ENCODE results near the gene FIS1.
A peak's percentile ranks its signal among the peaks of the same experiment; 100 is the strongest.
"Not testable (repeated sequence)": the region's sequence is repeated elsewhere in the genome, so short reads cannot be mapped to it uniquely, and the experiment has no call there.

The FIS1 gene

DNA sequence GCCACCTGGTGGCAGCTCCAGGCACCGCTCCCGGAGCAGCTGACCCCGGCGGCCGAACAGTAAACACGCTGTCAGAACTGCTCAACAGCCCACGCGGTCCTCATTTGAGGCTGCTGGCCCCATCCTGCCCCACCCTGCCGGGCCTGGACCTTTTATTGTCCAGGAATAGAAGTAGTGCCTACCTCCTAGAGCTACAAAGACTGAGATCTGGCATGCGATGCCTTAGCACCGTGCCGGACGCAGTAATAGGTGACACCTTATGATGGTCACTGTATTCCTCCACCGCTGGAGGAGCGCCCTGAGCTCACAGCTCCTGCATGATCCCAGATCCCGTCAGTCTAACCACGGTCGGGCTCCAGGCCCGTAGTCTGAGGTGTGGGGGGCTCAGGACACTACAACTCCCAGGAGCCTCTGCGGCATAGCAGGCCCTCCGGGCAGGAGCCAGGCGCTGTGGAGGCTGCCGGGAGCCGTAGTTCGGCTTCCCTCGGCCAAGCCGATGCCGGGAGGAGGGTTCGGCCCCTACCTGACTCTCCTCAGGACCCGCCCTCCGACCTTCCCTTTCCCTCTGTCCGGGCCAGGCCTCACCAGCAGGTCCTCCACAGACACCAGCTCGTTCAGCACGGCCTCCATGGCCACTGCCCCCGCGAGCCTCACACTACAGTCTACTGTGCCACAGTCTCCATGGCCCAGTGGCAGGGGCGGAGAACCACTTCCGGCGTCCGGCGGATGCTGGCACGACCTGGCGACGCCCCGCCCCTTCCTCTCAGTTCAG is at the start of gene FIS1:
FIS1 (minus strand) TSS at position 707 of the 772 bp plus-strand sequence; CDS start at position 630, 77 bp downstream.
- peak; percentile 97 for DNase-seq

DNA sequence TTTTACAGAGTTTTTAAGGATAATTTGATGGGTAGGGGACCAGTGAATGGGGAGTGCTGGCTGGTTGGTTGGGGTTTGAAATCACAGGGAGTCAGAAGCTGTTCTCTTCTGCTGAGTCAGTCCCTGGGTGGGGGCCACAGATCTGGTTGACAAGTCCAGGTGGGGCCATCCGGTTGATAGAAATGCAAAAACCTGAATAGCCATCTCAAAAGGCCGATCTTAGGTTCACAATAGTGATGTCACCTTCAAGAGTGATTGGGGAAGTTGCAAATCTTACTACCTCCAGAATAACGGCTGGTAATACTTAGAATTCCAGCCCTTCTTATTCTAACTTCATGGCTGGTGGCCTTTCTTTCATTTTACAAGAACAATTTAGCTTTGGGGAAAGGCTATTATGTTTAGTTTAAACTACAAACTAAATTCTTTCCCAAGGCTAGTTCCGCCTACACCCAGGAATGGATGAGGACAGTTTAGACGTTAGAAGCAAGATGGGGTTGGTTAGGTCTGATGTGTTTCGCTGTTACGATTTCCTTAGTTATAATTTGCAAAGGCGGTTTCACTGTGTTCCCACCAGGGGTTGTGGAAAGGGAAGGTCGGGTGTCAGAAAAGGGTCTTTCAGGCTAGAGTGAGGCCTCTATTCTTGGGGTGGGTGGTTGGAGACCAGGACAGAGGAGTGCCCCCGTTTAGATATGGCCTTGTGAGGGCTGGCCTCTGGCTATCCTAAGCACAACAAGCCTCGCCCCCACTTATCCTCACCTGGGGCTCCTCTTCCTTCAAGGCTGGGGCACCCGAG is 49.4 kb upstream of the FIS1 start:
- no peak for DNase-seq

DNA sequence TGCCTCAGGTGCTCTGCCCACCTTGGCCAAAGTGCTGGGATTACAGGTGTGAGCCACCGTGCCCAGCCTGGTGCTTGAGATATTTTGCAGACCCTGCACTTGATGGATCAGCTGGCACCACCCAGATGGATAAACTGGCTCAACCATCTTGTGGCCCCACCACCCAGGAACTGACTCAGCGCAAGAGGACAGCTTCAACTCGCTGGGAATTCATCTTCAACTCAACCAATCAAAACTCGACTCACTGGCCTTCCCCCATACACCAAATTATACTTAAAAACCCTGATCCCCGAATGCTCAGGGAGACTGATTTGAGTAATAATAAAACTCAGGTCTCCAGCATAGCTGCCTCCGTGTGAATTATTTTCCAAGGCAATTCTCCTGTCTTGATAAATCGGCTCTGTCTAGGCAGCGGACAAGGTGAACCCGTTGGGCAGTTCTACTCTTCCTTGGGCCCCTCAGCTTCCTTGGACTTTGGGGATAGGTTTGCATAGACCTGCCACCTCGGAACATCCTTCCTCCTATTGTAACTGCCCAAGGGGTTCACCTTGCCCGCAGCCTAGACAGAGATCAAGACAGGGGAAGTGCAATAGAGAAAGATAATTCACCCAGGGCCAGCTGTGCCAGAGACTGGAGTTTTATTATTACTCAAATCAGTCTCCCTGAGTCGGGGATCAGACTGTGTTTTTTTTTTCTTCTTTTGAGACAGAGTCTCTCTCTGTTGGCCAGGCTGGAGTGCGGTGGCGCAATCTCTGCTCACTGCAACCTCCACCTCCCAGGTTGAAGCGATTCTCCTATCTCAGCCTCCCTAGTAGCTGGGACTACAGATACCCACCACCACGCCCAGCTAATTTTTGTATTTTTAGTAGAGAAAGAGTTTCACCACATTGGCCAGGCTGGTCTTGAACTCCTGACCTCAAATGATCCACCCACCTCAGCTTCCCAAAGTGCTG is 48.5 kb upstream of the FIS1 start:
- DNase-seq, result not testable (repeated sequence)

DNA sequence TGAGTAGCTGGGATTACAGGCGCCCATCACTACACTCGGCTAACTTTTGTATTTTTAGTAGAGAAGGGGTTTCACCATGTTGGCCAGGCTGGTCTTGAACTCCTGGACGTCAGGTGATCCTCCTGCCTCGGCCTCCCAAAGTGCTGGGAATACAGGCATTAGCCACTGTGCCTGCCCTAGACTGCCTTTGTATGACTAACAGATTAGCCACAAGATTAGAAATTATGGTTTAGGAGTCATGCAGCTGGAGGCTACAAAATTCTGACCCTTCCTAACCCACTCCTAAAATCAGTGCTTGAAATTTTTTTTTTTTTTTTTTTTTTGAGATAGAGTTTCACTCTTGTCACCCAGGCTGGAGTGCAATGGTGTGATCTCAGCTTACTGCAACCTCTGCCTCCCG is 47.7 kb upstream of the FIS1 start:
- DNase-seq, result not testable (repeated sequence)

DNA sequence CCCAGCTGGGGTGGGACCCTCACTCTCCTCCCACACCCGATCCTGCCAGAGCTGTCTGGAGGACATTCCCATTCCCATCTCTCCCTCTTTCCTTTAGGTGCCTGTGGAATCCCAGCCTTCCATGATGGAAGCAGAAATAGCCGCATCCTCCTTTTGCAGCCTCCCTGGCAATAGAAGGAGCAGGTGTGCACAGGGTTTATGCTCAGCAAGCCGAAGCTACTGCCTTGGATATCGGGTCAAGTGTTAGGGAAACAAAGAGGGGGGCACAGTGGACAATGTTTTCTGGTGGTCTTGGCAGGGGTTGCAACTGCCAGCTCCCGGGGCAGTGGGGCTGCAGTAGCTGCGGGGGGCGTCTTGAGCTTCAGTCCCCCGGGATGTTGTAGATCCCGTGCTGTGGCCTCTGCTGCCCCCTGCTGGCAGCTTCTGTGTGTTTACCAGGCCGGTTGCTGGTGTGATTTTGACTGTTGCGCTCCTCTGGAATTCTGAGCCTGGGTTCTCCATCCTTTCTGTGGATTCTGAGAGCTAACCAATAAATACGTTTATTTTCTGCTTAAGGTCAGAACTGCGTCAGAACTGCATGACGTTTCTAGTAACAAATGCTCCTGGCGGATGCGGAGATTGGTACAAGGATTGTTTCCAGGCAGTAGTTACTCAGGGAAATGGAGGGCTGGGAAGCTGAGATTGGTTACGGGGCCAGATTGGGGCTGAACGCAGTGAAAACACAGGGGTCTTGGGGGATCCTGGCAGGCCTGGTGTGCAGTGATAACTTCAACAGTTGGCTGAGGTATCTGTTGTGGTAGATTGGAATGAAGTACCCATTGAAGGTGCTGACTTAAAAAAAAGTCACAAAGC is 45.5 kb upstream of the FIS1 start:
- peak; percentile 25 for DNase-seq

DNA sequence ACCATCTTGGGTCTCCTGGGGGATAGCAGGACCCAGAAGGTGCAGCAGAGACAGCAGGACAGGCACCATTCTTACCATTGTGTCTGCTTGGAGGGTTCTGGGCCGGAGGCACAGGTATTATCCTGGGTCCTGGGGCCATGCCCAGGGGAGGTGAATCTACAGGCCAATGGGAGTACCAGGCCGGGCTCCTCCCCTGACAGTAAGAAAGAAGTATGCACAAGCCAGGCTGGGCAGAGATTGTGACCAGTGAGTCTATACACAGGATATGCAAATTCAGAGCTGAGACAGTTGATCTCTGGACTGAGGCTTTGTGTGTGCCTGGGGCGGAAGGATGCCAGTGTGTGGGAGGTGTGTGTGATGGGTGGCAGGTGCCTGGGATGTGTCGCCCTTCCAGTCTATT is 44.8 kb upstream of the FIS1 start:
- DNase-seq, result not testable (repeated sequence)

DNA sequence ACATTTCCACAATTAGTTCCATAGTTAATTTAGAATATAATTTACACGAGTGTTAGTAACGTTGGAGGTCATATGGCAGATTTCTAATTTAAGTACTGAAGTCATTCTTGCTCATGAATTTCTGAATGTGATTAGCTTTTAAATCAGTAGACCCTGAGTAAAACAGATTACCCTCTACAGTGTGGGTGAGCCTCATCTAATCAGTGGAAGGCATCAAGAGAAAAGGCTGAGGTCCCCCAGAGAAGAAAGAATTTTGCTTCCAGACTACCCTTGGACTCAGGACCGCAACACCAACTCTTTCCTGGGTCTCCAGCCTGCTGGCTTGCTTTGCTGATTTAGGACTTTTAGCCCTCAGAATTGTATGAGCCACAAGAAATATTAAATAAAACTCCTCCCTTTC is 43.6 kb upstream of the FIS1 start:
- DNase-seq, result no peak

DNA sequence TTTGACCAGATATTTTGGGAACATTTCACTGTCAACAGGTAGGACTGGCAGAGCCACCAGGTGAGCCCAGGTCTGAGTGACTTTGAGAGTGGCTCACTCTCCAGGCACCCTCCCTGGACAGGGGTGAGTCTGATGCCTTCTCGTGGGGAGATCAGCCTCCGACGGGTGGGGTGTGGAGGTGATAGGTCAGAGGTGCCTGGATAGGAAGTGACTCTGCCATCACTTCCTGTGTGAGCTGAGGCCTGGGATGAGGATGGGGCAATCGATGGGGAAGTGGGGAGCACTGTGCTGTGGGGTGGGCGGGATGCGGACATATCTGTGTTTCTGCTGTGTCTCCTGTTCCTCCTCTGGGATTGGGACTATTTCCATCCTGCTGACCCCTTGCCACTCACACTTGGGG is 42.2 kb upstream of the FIS1 start:
- DNase-seq, result no peak

DNA sequence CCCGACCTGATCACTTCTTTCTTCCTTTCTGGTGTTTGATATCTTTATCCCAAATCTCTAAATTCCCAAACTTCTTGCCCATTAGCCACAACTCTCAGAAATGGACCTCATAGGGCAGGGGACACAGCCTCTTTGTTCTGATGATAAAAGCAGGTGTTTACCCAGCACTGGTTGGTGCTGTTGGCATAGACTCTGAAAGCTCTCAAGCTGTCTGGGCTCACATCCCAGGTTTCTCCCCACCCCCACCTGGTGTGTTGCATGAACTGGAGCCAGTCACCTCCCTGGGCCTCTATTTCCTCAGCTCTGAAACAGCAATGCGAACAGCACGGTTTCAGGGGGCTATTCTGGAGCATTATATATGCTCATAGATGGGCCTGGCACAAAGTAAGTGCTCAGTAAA is 41.0 kb upstream of the FIS1 start:
- not testable (repeated sequence) for DNase-seq

DNA sequence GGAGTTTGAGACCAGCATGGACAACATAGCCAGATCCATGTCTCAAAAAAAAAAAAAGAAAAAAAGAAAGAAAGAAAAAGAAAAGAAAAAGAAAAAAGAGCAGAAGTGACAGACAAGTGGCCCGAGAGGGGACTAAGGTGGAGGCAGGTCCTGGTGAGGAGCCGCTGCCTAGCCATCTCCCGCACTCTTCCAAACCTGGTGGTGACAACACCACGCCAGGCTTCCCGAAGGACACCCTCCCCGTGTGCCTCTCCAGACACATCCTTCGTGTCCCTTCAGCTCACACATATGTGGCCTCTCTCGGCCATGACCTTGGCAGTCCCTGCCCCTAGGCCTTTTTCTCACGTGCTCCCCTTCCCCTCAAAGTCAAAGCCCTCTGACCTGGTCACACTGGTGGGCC is 40.3 kb upstream of the FIS1 start:
- no peak for DNase-seq

DNA sequence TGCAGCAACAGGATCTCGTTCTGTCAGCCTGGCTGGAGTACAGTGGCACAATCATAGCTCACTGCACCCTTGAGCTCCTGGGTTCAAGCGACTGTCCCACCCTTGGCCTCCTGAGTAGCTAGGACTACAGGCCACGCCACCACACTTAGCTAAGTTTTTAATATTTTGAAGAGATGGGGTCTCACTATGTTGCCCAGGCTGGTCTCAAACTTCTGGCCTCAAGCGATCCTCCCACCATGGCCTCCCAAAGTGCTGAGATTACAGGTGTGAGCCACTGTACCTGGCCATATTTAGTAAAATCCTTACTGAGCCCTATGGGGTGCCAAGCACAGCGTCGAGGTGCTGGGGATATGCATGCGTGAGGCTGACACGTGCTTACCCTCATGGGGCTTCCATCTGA is 36.0 kb upstream of the FIS1 start:
- DNase-seq, result not testable (repeated sequence)

DNA sequence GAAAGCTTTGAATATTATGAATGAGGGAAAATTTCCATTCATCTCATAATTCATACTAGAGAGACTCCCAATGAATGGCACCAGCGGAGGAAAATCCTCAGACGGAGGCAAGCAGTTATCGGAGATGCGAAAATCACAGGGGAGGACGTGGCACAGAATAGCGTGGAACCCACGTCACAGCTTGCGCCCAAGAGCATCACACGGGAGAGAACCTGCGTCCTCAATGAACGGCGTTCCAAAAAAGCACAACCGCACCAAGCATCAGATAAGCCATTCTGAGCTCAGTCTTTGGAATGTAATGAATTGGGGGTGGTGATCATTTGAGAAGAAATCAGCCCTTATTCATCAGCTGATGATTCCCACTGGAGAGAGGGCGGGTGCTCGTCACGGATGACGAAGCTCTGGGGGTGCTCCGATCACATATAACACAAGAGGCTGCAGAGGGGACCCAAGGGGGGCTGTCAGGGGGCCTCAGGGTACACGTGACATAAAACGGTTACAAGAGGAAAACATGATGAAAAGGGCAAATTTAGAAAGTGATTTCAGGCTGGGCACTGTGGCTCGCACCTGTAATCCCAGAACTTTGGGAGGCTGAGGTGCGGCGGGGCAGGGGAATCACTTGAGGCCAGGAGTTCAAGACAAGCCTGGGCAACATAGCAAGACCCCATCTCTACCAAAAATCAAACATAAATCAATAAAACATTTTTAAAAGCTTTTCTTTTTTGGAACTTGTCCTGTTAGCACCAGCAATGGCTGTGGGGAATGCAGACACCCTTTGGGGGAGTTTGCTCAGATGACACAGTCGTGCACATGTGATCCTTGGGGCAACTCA is 33.8 kb upstream of the FIS1 start:
- no peak for DNase-seq

DNA sequence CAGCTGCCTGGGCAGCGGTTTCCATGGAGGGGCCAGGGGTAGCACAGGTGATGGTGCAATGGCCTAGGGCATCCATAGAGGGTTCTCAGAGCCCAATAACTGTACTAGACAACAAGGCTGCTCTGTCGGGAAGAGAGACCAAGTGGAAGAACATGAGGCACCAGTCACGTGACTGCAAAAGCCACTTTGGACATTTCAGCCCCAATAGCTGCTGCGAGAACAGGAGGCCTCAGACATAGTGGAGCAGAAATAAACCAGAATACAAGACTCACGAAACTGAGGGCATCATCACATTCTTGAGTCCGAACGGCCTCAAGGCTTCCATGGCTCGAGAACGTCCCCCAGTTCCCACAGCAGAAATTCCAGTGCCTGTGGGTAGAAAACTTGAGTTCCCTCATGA is 32.3 kb upstream of the FIS1 start:
- no peak for DNase-seq

DNA sequence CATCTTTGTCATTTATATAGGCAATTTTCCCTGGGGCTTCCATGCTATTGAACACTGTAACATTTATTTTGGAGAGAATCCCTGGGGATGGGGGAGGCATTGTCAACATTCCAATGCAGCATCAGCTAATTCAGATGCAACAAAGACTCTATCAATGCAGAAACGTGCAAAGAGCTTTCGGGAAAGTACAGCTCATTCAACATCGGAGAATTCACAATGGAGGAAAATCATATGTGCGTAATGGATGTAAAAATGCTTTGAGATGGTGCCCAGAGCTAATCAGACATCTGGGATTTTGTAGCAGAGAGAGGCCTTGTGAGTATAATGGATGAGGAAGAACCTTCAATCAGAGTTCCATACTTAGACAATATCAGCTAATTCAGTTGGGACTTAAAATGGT is 28.3 kb upstream of the FIS1 start:
- DNase-seq, result no peak

DNA sequence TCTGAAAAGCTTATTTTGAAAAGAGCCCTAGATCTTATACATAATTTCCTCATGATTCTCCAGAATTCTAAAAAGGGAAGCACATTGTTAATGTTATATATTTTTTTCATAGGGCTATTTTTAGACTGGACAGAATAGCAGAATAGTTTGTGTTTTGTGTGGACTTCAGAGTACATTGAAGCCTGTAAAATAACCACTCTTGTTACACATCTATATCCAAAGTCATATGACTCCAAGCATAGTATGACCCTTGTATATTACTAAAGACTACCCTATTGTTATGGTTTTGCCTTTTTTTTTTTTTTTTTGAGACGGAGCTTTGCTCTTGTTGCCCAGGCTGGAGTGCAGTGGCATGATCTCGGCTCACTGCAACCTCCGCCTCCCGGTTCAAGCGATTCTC is 26.1 kb upstream of the FIS1 start:
- DNase-seq, result no peak

DNA sequence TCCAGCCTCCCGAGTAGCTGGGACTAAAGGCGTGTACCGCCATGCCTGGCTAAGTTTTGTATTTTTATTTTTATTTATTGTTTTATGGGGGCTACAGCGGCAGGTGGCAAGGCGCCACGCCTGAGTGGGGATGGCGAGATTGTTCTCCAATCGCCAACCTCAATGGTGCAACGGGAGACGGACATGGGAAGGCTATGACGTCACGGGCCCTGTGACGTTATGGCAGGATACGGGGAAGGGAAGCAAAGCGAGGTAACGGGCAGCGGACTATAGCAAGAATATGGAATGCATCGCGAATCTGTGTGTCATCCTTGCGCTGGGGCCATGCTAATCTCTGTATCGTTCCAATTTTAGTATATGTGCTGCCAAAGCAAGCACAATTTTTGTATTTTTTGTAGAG is 24.8 kb upstream of the FIS1 start:
- no peak for DNase-seq

DNA sequence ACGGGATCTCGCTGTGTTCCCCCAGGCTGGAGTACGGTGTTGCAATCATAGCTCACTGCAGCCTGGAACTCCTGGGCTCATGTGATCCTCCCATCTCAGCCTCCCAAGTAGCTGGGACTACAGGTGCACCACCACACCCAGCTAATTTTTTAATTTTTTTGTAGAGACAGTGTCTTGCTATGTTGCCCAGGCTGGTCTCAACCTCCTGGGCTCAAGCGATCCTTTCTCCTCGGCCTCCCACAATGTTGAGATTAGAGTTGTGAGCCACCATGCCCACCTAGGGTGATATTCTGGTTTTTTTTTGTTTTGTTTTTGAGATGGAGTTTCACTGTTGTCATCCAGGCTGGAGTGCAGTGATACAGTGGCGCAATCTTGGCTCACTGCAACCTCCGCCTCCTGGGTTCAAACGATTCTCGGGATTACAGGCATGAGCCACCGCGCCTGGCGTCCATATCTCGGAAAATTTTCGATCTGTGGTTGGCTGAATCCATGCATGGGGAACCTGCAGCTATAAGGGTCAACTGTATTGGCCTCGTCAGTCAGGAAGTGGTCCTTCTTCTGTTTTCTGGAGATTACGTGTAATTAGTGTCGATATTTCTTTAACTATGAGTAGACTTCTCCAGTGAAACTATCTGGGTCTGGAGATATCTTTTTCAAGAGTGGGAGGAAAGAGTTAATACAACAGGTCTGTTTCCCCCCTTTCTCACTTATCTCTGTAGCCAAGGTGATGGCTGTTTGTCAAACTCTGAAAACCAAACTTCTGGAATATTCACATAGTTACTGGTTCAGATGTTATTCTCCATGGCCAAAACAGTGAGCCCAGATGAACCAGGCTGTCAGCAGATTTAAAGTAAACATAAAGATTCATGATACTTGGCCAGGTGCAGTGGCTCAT is 21.0 kb upstream of the FIS1 start:
- DNase-seq, result no peak

DNA sequence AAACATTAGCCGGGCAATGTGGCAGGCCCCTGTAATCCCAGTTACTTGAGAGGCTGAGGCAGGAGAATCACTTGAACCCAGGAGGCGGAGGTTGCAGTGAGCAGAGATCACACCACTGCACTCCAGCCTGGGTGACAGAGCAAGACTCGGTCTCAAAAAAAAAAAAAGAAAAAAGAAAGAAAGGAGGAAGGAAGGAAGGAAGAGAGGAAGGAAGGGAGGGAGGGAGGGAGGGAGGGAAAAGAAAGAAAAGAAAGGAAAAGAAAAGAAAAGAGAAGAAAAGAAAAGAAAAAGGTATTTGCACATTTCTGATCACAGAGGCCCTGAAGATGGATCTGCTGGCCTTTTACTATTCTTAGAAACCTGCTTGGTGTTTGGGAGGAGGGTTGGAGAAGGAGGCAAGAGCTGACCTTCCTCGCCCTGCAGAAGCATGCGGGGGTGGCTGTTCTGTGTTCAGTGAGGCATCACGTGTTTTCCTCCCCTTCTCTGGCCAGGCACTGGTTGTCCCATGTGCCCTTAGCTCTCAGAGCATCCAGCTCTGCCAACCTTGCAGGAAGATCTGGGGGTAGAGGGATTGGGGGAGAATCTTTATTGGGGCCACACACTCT is 19.3 kb upstream of the FIS1 start:
- DNase-seq, result not testable (repeated sequence)

DNA sequence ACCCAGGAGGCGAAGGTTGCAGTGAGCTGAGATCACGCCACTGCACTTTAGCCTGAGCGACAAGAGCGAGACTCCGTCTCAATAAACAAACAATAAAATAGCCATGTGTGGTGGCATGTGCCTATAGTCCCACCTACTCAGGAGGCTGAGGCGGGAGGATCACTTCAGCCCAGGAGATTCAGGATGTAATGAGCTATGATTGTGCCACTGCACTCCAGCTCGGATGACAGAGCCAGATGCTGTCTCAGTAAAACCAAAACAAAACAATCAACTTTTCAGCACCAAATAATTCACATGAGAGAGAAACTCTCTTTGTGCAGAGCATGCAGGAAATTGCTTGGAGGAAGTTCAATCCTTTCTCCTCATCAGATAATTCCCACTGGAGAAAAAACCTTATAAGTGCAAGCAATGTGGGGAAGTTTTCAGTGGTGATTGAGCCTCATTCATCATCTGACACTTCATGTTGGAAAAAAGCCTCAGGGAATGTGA is 13.4 kb upstream of the FIS1 start:
- no peak for DNase-seq
